DND-41 (cell line): ENCODE measurements around the gene CCL4.

Experiments used
- CTCF ChIP-seq: IDR thresholded peaks from 2 replicates; pipeline ENCODE4 v1.5.1; 2012; ENCODE audit warnings: borderline replicate concordance, low read length, moderate library complexity, mild to moderate bottlenecking; ENCODE audit not compliant: poor library complexity, severe bottlenecking; ENCODE audit errors: extremely low read depth
- EZH2 ChIP-seq: IDR thresholded peaks from 3 replicates; pipeline ENCODE4 v1.6.1; 2012; ENCODE audit warnings: borderline replicate concordance, low read depth, mild to moderate bottlenecking, moderate library complexity, low read length, inconsistent platforms; ENCODE audit not compliant: severe bottlenecking

GRCh38 chr17:36106493-36106835, 2.8 kb downstream of the CCL4 start:
- TF ChIP-seq CTCF (no peak), EZH2 (no peak)
